ENCODE results near the gene WDR82. TPM values are rescaled to one million over a fixed set of nuclear protein-coding genes. Genes with fewer than 3 reads are reported as not detected.

Gene WDR82
- total and polyA plus RNA-seq, 2 of the 4 experiments (the other 2 are of a cell fraction): 38.1 to 68.1 TPM

DNA sequence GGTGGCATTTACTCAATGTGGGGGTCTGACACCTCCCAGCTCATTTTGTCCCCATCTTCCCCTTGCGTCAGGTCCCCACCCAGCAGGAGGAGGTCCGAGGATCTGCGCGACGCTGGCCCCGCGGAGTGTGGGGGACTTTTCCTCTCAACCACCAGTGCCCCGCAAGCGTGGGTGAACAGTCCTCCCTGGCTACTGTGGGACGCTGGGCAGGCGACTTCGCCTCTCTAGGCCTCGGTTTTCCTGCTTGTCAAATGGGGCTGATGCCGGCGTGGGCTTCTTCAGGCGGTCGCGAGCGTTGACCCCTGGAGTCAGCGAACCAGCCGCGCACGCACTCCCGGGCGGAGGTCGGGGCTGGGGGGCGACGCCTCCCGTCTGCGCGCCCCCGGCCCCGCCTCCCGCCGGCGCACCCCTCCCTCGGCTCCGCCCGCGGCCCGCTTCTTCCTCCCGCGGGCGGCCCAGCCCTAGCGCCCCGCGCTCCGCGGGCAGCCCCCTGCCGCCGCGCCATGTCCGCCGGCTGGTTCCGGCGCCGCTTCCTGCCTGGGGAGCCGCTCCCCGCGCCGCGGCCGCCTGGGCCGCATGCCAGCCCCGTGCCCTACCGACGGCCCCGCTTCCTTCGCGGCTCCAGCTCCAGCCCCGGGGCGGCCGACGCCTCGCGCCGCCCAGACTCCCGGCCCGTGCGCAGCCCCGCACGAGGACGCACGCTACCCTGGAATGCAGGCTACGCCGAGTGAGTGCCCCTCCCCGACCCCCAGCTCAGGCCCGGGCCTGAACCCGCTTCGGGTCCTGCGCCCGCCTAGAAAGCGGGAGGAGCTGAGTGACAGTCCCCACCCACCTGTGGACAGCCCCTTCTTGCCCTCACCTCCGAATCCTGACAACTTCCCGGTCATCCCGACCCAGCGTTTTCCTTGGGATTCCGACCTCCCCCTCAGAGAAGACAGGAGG is 32.9 kb downstream of the WDR82 start, which contains the start of gene PPM1M:
Gene PPM1M (plus strand): TSS at position 438 of the 942 bp plus-strand sequence. CDS start 66 bp downstream, at position 504.
- Histone ChIP-seq H2BK15ac (ENCODE audit: low read depth, low read length) (peak within 1 kb of the TSS; percentile 51; the same call in 1 of the 3 replicates), H3K18ac (ENCODE audit: low read depth, low read length) (peak within 1 kb of the TSS; percentile 65), H3K27ac (ENCODE audit: insufficient read depth, low read length) (peak within 1 kb of the TSS; percentile 48), H3K4ac (ENCODE audit: low read depth, low read length) (peak within 1 kb of the TSS; percentile 95), H2BK20ac (ENCODE audit: low read depth, low read length) (peak within 1 kb of the TSS; percentile 30; the same call in 1 of the 2 replicates), H3K9me1 (ENCODE audit: insufficient read depth, low read length) (peaks cover 37% of the 10 kb centered on the region), H4K5ac (ENCODE audit: low read depth, low read length) (peak within 1 kb of the TSS; percentile 81), H3K27me3 (ENCODE audit: control insufficient read depth, insufficient read depth, low read length) (no peaks in the 10 kb centered on the region), H3K23ac (ENCODE audit: low read depth, low read length) (peak within 1 kb of the TSS; percentile 91), H3K9me3 (ENCODE audit: control insufficient read depth, insufficient read depth, low read length) (0 out of 2 replicates have a peak, but pooled peaks cover 1% of the 10 kb centered on the region), H4K8ac (ENCODE audit: low read depth in 2 of 2, low read length in 2 of 2) (peak within 1 kb of the TSS; percentile 95 to 98), H2BK5ac (ENCODE audit: low read depth, low read length, poor library complexity, severe bottlenecking) (peak within 1 kb of the TSS; percentile 32), H3K4me2 (ENCODE audit: low read depth, low read length) (peak within 1 kb of the TSS; percentile 89), H2AK5ac (ENCODE audit: low read depth, low read length) (peak within 1 kb of the TSS; percentile 96), H3K56ac (ENCODE audit: extremely low read depth, insufficient read depth, low read length) (peak within 1 kb of the TSS; percentile 48; the same call in 1 of the 2 replicates), H3K79me1 (ENCODE audit: low read depth in 1 of 2, low read length in 2 of 2) (peaks cover 12 to 68% of the 10 kb centered on the region in 2 experiments), H4K20me1 (ENCODE audit: insufficient read depth, low read length) (peaks cover 12% of the 10 kb centered on the region; the same call in 1 of the 2 replicates), H3K4me3 (ENCODE audit: insufficient read depth, low read depth, low read length) (peak within 1 kb of the TSS; percentile 70), H3K9ac (ENCODE audit: low read depth, low read length) (peak within 1 kb of the TSS; percentile 80), H3K14ac (replicated peaks; ENCODE audit: low read depth, low read length) (peak within 1 kb of the TSS; percentile 98), H2BK120ac (ENCODE audit: low read depth, low read length) (peak within 1 kb of the TSS; percentile 76), H2AFZ (replicated peaks; ENCODE audit: low read length, poor library complexity) (peak within 1 kb of the TSS; percentile 99), H4K91ac (ENCODE audit: insufficient read depth, low read depth, low read length) (peak within 1 kb of the TSS; percentile 85), H3K36me3 (ENCODE audit: control insufficient read depth, insufficient read depth, low read length) (peaks cover 22% of the 10 kb centered on the region), H3K4me1 (ENCODE audit: control insufficient read depth, insufficient read depth, low read length) (peaks cover 22% of the 10 kb centered on the region), H2AK9ac (replicated peaks; ENCODE audit: low read depth, low read length, poor library complexity) (peak within 1 kb of the TSS; percentile 82)
- WGBS, 2 experiments (ENCODE audit: extremely low coverage in 2 of 2, insufficient read length in 1 of 2): 14% methylated on average over 35 of the region's 98 CpGs; no CpG with 5 or more reads in 1 of the 2 experiments
- in situ Hi-C loops (cut with MboI; ENCODE audit: low sequenced_read_pairs) (no loop called here), dilution Hi-C loops (cut with HindIII; ENCODE audit: low sequenced_read_pairs, unreplicated experiment) (no loop called here), intact Hi-C loops (cut with micrococcal nuclease) (no loop called here)
- DNase-seq (peak; percentile 31), ATAC-seq (ENCODE audit: low read depth) (peak; percentile 71)
- CTCF ChIA-PET: interaction anchor here (1.2 kb wide), 1 partner anchor 13 kb away, joined by 3 read pairs; no protein-coding TSS in a partner anchor
- POLR2A ChIA-PET (ENCODE audit: unreplicated experiment): interaction anchor here (1.1 kb wide), 1 partner anchor 14 kb away, joined by 3 read pairs; no protein-coding TSS in a partner anchor
- BruUV-seq (replicated peaks): no TSS peak
- no peak for TF ChIP-seq CEBPB (IDR thresholded peaks at IDR 0.05; ENCODE audit: low read depth, low read length)
- no peak for TF ChIP-seq CTCF (conservative IDR thresholded peaks at IDR 0.05; ENCODE audit: low read depth, low read length)
- peak; percentile 83 for TF ChIP-seq BHLHE40 (IDR thresholded peaks at IDR 0.05; ENCODE audit: low read depth, low read length)
- TF ChIP-seq USF2 (IDR thresholded peaks at IDR 0.05; ENCODE audit: low read depth, low read length): no peak
- no peak for TF ChIP-seq NFE2L2 (IDR thresholded peaks at IDR 0.05; ENCODE audit: low read depth, low read length)
- TF ChIP-seq, protein P1, sequence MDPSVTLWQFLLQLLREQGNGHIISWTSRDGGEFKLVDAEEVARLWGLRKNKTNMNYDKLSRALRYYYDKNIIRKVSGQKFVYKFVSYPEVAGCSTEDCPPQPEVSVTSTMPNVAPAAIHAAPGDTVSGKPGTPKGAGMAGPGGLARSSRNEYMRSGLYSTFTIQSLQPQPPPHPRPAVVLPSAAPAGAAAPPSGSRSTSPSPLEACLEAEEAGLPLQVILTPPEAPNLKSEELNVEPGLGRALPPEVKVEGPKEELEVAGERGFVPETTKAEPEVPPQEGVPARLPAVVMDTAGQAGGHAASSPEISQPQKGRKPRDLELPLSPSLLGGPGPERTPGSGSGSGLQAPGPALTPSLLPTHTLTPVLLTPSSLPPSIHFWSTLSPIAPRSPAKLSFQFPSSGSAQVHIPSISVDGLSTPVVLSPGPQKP (IDR thresholded peaks at IDR 0.05; ENCODE audit: borderline replicate concordance, low read depth, low read length): no peak
- no peak for TF ChIP-seq MAFK (IDR thresholded peaks at IDR 0.05; ENCODE audit: low read depth, low read length)
- TF ChIP-seq SMC3 (IDR thresholded peaks at IDR 0.05; ENCODE audit: low read depth, low read length): no peak
- TF ChIP-seq RFX5 (IDR thresholded peaks at IDR 0.05; ENCODE audit: low read depth, low read length): no peak
- TF ChIP-seq POLR2A (IDR thresholded peaks at IDR 0.05; ENCODE audit: low read depth, low read length): no peak
- TF ChIP-seq FOS (IDR thresholded peaks at IDR 0.05; ENCODE audit: low read depth, low read length): no peak
- 0 out of 2 replicates have a peak, but pooled peaks have one; percentile 37 for TF ChIP-seq MXI1 (IDR thresholded peaks at IDR 0.05; ENCODE audit: borderline replicate concordance, low read depth, low read length)
- no peak for TF ChIP-seq RCOR1 (IDR thresholded peaks at IDR 0.05; ENCODE audit: insufficient replicate concordance, low read length)

Data from IMR-90 (cell line).